Vagina (tissue), 2 donors: ENCODE results near the gene XPO4. TPM values are rescaled to one million over a fixed set of nuclear protein-coding genes. Genes with fewer than 3 reads are reported as not detected.

Experiments used
- DNase-seq, 2 donors: peaks; one replicate each; pipeline ENCODE4 v3.0.0-alpha.2; 2017; ENCODE audit errors: extremely low spot score in 2 of 2
- H3K27ac ChIP-seq: fragments of 200-600 bp; sonication (generic); one replicate; pipeline ENCODE4 v1.5.1; 2019
- H3K27me3 ChIP-seq: fragments of 200-600 bp; sonication (generic); one replicate; pipeline ENCODE4 v1.5.1; 2019
- H3K36me3 ChIP-seq, 2 donors: fragments of 200-600 bp; sonication (generic); one replicate each; pipeline ENCODE4 v1.5.1; 2017 to 2019
- H3K4me1 ChIP-seq: fragments of 200-600 bp; sonication (generic); one replicate; pipeline ENCODE4 v1.5.1; 2019
- H3K4me3 ChIP-seq, 2 donors: fragments of 200-600 bp; sonication (generic); 1 replicate in 1 of 2; 2 replicates in 1 of 2; pipeline ENCODE4 v1.5.1; 2016 to 2019
- H3K9me3 ChIP-seq: fragments of 200-600 bp; sonication (generic); one replicate; pipeline ENCODE4 v1.5.1; 2019
- CTCF ChIP-seq, 3 experiments: fragments of 450-650 bp in 2 of 3; fragments of 200-600 bp in 1 of 3; sonication (generic) in 1 of 3; IDR thresholded peaks; one replicate each; pipeline ENCODE4 v1.5.1; 2017 to 2019; ENCODE audit warnings: antibody characterized with exemption in 3 of 3, mild to moderate bottlenecking in 2 of 3, moderate library complexity in 2 of 3
- POLR2A ChIP-seq, 2 donors: fragments of 450-650 bp; IDR thresholded peaks; one replicate each; pipeline ENCODE4 v1.6.1; 2017; ENCODE audit warnings: antibody characterized with exemption in 2 of 2, mild to moderate bottlenecking in 2 of 2, moderate library complexity in 2 of 2
- POLR2AphosphoS5 ChIP-seq, 2 donors: sonication (generic); formaldehyde crosslinking; IDR thresholded peaks; one replicate each; pipeline ENCODE4 v1.9.0; 2017; ENCODE audit warnings: antibody characterized with exemption in 2 of 2, mild to moderate bottlenecking in 2 of 2, low read depth in 1 of 2; ENCODE audit not compliant: insufficient read depth in 1 of 2
- intact Hi-C: fragments of 100-400 bp; cut with DNase I; formaldehyde crosslinking; loops from one replicate; pipeline ENCODE4 v1.15.1; 2023
- total RNA-seq: library from RNA; depleted of rRNA; stranded (reverse); fragments of >200 nt; gene quantifications from one replicate; pipeline ENCODE4 v1.2.3, GENCODE V29; 2016

XPO4 gene
- total RNA-seq, 1 donor from 2014 or later = 17.7 TPM

- no peak for DNase-seq
- H3K9me3 ChIP-seq = no peaks in the 10 kb centered on the region
- H3K4me1 ChIP-seq = peaks cover 11% of the 10 kb centered on the region
- no peak overlapping the region for H3K4me3 ChIP-seq
- intact Hi-C loops = no loop called here
- peaks cover 0 to 6% of the 10 kb centered on the region in 2 donors for H3K36me3 ChIP-seq
- H3K27ac ChIP-seq = no peak overlapping the region
- TF ChIP-seq POLR2A (IDR thresholded peaks at IDR 0.05) = no peak
- no peak for TF ChIP-seq CTCF (IDR thresholded peaks at IDR 0.05)
- TF ChIP-seq POLR2AphosphoS5 (IDR thresholded peaks at IDR 0.05; ENCODE audit: insufficient read depth in 1 of 2, low read depth in 1 of 2) = no peak
- H3K27me3 ChIP-seq = no peaks in the 10 kb centered on the region
These were observed 102.7 kb downstream of the XPO4 start for GRCh38 chr13:20799726-20800416.

GRCh38 chr13:20798027-20798426 is 104.5 kb downstream of the XPO4 start:
- Histone ChIP-seq H3K4me3 (no peak overlapping the region), H3K9me3 (no peaks in the 10 kb centered on the region), H3K36me3 (peaks cover 0 to 16% of the 10 kb centered on the region in 2 donors), H3K27ac (peak overlapping the region; percentile 3), H3K4me1 (peaks cover 11% of the 10 kb centered on the region), H3K27me3 (no peaks in the 10 kb centered on the region)
- TF ChIP-seq POLR2A (IDR thresholded peaks at IDR 0.05) (no peak), CTCF (IDR thresholded peaks at IDR 0.05) (no peak), POLR2AphosphoS5 (IDR thresholded peaks at IDR 0.05; ENCODE audit: insufficient read depth in 1 of 2, low read depth in 1 of 2) (no peak)
- intact Hi-C loops = no loop called here
- DNase-seq = no peak

- no peak overlapping the region for H3K4me3 ChIP-seq
- H3K4me1 ChIP-seq = peaks cover 11% of the 10 kb centered on the region
- H3K36me3 ChIP-seq = peaks cover 0 to 16% of the 10 kb centered on the region in 2 donors
- TF ChIP-seq POLR2AphosphoS5 (IDR thresholded peaks at IDR 0.05; ENCODE audit: insufficient read depth in 1 of 2, low read depth in 1 of 2) (no peak), POLR2A (IDR thresholded peaks at IDR 0.05) (no peak), CTCF (IDR thresholded peaks at IDR 0.05) (no peak)
- DNase-seq = no peak
- no peaks in the 10 kb centered on the region for H3K27me3 ChIP-seq
- H3K27ac ChIP-seq = peak overlapping the region; percentile 3
- intact Hi-C loops = no loop called here
- no peaks in the 10 kb centered on the region for H3K9me3 ChIP-seq
These were observed 105.6 kb downstream of the XPO4 start for GRCh38 chr13:20796791-20797508.

GRCh38 chr13:20789665-20790064 is 112.9 kb downstream of the XPO4 start:
- TF ChIP-seq POLR2A (IDR thresholded peaks at IDR 0.05) (no peak), POLR2AphosphoS5 (IDR thresholded peaks at IDR 0.05; ENCODE audit: insufficient read depth in 1 of 2, low read depth in 1 of 2) (no peak), CTCF (IDR thresholded peaks at IDR 0.05) (no peak)
- no peak for DNase-seq
- Histone ChIP-seq H3K27ac (no peak overlapping the region), H3K4me3 (no peak overlapping the region), H3K36me3 (peaks cover 0 to 21% of the 10 kb centered on the region in 2 donors), H3K27me3 (no peaks in the 10 kb centered on the region), H3K9me3 (no peaks in the 10 kb centered on the region), H3K4me1 (no peaks in the 10 kb centered on the region)
- intact Hi-C loops = no loop called here

- no peaks in the 10 kb centered on the region for H3K27me3 ChIP-seq
- H3K36me3 ChIP-seq = peaks cover 0 to 23% of the 10 kb centered on the region in 2 donors
- H3K4me3 ChIP-seq = no peak overlapping the region
- TF ChIP-seq POLR2A (IDR thresholded peaks at IDR 0.05) (no peak), CTCF (IDR thresholded peaks at IDR 0.05) (no peak), POLR2AphosphoS5 (IDR thresholded peaks at IDR 0.05; ENCODE audit: insufficient read depth in 1 of 2, low read depth in 1 of 2) (no peak)
- H3K4me1 ChIP-seq = no peaks in the 10 kb centered on the region
- no peak for DNase-seq
- H3K9me3 ChIP-seq = no peaks in the 10 kb centered on the region
- intact Hi-C loops = no loop called here
- no peak overlapping the region for H3K27ac ChIP-seq
These were observed 114.2 kb downstream of the XPO4 start for GRCh38 chr13:20788312-20788711.
